AG04450 (cell line): ENCODE data around the gene COPA. TPM values are rescaled to one million over a fixed set of nuclear protein-coding genes. Genes with fewer than 3 reads are reported as not detected.
"Not testable (repeated sequence)": the region's sequence is repeated elsewhere in the genome, so short reads cannot be mapped to it uniquely, and the experiment has no call there.

Experiments used
- CTCF ChIA-PET: fragments of 300-600, 350-600 bp; formaldehyde crosslinking; extraction: SDS; loops from one replicate; lab custom pipeline; 2022; ENCODE audit warnings: antibody characterized with exemption, inconsistent platforms; lab: Charles Lee
- POLR2A ChIA-PET: fragments of 350-600 bp; formaldehyde crosslinking; extraction: SDS; loops from one replicate; lab custom pipeline; 2021; ENCODE audit warnings: antibody characterized with exemption, inconsistent platforms; lab: Yijun Ruan, JAX
- DNase-seq: peaks from one replicate; pipeline ENCODE4 v3.0.0-alpha.2; 2011; ENCODE audit warnings: low read depth, low spot score
- H3K27ac ChIP-seq: one replicate; pipeline ENCODE4 v1.5.1; 2012; ENCODE audit warnings: low read depth, low read length, control low read depth
- H3K27me3 ChIP-seq: one replicate; pipeline ENCODE4 v1.6.0; 2012; ENCODE audit warnings: low read length; ENCODE audit not compliant: control insufficient read depth, insufficient read depth
- H3K4me3 ChIP-seq: 2 replicates; pipeline ENCODE4 v1.5.1; 2011; ENCODE audit warnings: mild to moderate bottlenecking, low read depth, low read length, control low read depth
- H3K9me3 ChIP-seq: 2 replicates; pipeline ENCODE4 v1.5.1; 2012; ENCODE audit warnings: low read length; ENCODE audit not compliant: control insufficient read depth, insufficient read depth
- CTCF ChIP-seq: IDR thresholded peaks from 2 replicates; pipeline ENCODE4 v1.5.1; 2011; ENCODE audit warnings: low read depth, low read length, control low read depth, inconsistent platforms
- polyA minus RNA-seq: library from RNA; depleted of rRNA, polyadenylated mRNA; stranded (reverse); fragments of >200 nt; gene quantifications from 2 replicates; pipeline ENCODE4 v1.2.3, GENCODE V29; 2011; rRNA and poly(A)+ RNA removed
- polyA plus RNA-seq: library from polyadenylated mRNA; depleted of rRNA; stranded (reverse); fragments of >200 nt; gene quantifications from 2 replicates; pipeline ENCODE4 v1.2.3, GENCODE V29; 2011; rRNA removed

Gene COPA
- polyA plus RNA-seq (366 and 384 TPM in 2 replicates), polyA minus RNA-seq (475 and 499 TPM in 2 replicates)

DNA sequence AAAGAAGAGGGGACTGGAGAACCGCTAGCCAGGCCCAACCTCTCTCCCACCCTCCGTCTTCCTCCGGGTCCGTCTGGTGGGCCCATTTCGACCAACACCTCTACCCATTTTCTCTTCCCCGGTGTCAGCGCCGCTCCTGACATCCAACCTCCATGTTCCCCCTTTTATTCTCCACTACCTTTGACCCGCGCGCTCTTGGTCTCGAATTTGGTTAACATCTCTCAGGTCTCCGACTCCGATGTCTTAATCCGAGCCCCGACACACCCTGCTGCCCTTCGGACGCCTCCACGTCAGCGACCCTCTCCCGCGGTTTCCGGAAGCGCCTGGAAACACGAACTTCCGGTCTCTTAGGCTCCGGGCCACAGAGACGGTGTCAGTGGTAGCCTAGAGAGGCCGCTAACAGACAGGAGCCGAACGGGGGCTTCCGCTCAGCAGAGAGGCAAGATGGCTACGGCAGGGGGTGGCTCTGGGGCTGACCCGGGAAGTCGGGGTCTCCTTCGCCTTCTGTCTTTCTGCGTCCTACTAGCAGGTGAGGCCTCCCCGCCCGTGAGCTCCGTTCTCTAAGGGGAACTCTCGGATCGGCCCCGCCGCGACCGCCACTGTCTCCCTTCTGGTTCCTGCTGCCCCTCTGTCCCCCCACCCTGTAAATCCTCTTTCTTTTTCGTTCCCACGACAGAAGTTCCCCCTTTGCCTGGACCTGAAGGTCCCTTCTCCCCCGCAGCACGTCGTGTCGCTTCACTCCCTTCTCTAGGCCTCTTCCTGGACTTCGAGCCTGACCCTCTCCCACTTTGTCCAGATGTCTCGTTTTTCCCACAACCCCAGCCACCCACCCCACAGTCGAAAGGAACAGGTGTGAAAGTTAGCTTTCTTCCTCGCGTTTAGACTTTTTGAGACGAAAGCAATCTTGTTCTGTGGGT, at the start of gene COPA, which contains the start of gene NCSTN:
Gene COPA (minus strand): TSS at position 298 of the 917 bp plus-strand sequence. CDS start 80 bp downstream, at position 218.
Gene NCSTN (plus strand): TSS at position 431 of the 917 bp plus-strand sequence. CDS start 14 bp downstream, at position 445.
- ChIA-PET CTCF (interaction anchor here (1.0 to 4.0 kb wide), 3 partner anchors 11 to 91 kb away, joined by 3 to 23 read pairs (median 4); no protein-coding TSS in a partner anchor), POLR2A (no interaction called here)
- H3K9me3 ChIP-seq = no peaks in the 10 kb centered on the region
- TF ChIP-seq CTCF = 0 out of 2 replicates have a peak, but pooled peaks have one; percentile 3
- peak within 1 kb of the TSS; percentile 77 for H3K4me3 ChIP-seq
- peak; percentile 90 for DNase-seq
- no peaks in the 10 kb centered on the region for H3K27me3 ChIP-seq
- peak within 1 kb of the TSS; percentile 92 for H3K27ac ChIP-seq

GRCh38 chr1:160388406-160388805, 45.4 kb upstream of the COPA start:
- DNase-seq, H3K27ac ChIP-seq, CTCF ChIA-PET, H3K27me3 ChIP-seq, POLR2A ChIA-PET, H3K4me3 ChIP-seq, H3K9me3 ChIP-seq: not testable (repeated sequence)

GRCh38 chr1:160384812-160385211, 41.8 kb upstream of the COPA start:
- H3K27me3 ChIP-seq, DNase-seq, H3K27ac ChIP-seq, CTCF ChIA-PET, POLR2A ChIA-PET, H3K9me3 ChIP-seq, H3K4me3 ChIP-seq: not testable (repeated sequence)

DNA sequence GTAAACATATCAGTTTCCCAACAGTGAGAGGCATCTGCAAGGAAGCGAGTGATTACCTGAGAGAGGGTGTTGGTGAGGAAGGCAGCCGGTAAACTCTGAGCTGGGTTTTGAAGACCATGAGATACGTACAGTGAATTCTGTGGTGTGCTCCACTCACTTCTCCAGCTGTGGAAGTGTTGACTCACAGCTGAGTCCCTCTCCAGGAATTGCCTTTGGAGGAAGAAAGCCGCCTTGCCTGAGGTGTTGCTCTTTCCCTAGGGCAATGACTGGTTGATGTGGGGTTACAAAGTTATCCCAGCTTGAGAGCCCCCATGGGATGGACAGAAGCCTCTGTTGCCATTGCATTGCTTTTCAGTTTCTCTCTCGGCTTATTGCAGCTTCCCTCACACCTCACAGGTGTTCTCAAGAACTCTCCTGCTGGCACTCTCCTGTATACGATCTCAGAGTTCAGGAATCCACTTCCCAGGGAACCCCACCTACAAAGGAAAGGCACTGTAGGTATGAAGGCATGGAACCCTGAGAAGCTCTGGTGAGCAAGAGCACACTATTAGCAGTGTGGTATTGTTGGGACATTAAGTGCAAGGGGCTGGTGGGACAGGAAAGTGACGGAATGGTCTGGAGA, 34.6 kb upstream of the COPA start:
- H3K4me3 ChIP-seq = no peak overlapping the region
- H3K27me3 ChIP-seq = peaks cover 2% of the 10 kb centered on the region
- H3K27ac ChIP-seq = no peak overlapping the region
- POLR2A ChIA-PET = no interaction called here
- H3K9me3 ChIP-seq = no peaks in the 10 kb centered on the region
- no peak for DNase-seq
- TF ChIP-seq CTCF = no peak
- CTCF ChIA-PET = interaction anchor here (0.6 to 5.8 kb wide), 20 partner anchors 9 to 579 kb away, joined by 3 to 74 read pairs (median 6); partner anchors contain the start of genes IGSF8 and NHLH1

- peak; percentile 99 for TF ChIP-seq CTCF
- peak; percentile 37 for DNase-seq
- H3K9me3 ChIP-seq = no peaks in the 10 kb centered on the region
- no peak overlapping the region for H3K4me3 ChIP-seq
- peaks cover 2% of the 10 kb centered on the region for H3K27me3 ChIP-seq
- no peak overlapping the region for H3K27ac ChIP-seq
- POLR2A ChIA-PET = interaction anchor here (0.5 kb wide), 1 partner anchor 114 kb away, joined by 4 read pairs; the partner anchor contains the start of gene DCAF8
- CTCF ChIA-PET = interaction anchor here (0.6 to 5.8 kb wide), 38 partner anchors 8 to 1245 kb away, joined by 3 to 74 read pairs (median 3); partner anchors contain the start of genes FCRL6, IGSF8, KCNJ9 and NHLH1
Observed at GRCh38 chr1:160376525-160377131, 33.6 kb upstream of the COPA start.
